Testis (tissue), 3 donors: Measurements from ENCODE around the gene C13orf46. TPM values are rescaled to one million over a fixed set of nuclear protein-coding genes. Genes with fewer than 3 reads are reported as not detected.

Experiments used
- DNase-seq: peaks from one replicate; pipeline ENCODE4 v3.0.0-alpha.2; 2019
- H3K27ac ChIP-seq, 2 donors: fragments of 200-600 bp; sonication (generic); one replicate each; pipeline ENCODE4 v1.5.1; 2019
- H3K27me3 ChIP-seq: fragments of 200-600 bp; sonication (generic); one replicate; pipeline ENCODE4 v1.5.1; 2019
- H3K36me3 ChIP-seq: fragments of 200-600 bp; sonication (generic); one replicate; pipeline ENCODE4 v1.5.1; 2017; ENCODE audit warnings: low read depth; ENCODE audit errors: missing control alignments
- H3K4me1 ChIP-seq: fragments of 200-600 bp; sonication (generic); one replicate; pipeline ENCODE4 v1.5.1; 2019
- H3K4me3 ChIP-seq, 2 donors: fragments of 200-600 bp; sonication (generic); one replicate each; pipeline ENCODE4 v1.5.1; 2017 to 2019
- H3K9me3 ChIP-seq: fragments of 200-600 bp; sonication (generic); one replicate; pipeline ENCODE4 v1.5.1; 2017
- POLR2A ChIP-seq: fragments of 450-650 bp; IDR thresholded peaks from one replicate; pipeline ENCODE4 v1.6.1; 2017; ENCODE audit warnings: antibody characterized with exemption, mild to moderate bottlenecking, moderate library complexity
- WGBS, 2 donors: methylation state at CpG; one replicate each; pipeline ENCODE4 v1.1.5; 2018; 5-methylcytosine and 5-hydroxymethylcytosine counted together
- intact Hi-C: fragments of 100-400 bp; cut with DNase I; formaldehyde crosslinking; loops from one replicate; pipeline ENCODE4 v1.15.1; 2023; ENCODE audit warnings: low total_unique reads
- polyA plus RNA-seq: library from polyadenylated mRNA; stranded (reverse); fragments of 350-450 nt; fragmentation: Illumina TruSeq; extraction: RNeasy Lipid Tissue Mini Kit (QIAGEN cat#74804); gene quantifications from one replicate; pipeline ENCODE4 v1.2.3, GENCODE V29; 2014; ENCODE audit warnings: low read depth, low replicate concordance; ENCODE audit not compliant: insufficient read depth
- total RNA-seq, 2 donors: library from RNA; depleted of rRNA; stranded (reverse); fragments of >200 nt; gene quantifications; one replicate each; pipeline ENCODE4 v1.2.3, GENCODE V29; 2016
- TF ChIP-seq, protein P1 (sequence below), 3 experiments: fragments of 450-650 bp in 2 of 3; fragments of 200-600 bp in 1 of 3; sonication (generic) in 1 of 3; IDR thresholded peaks; one replicate each; pipeline ENCODE4 v1.5.1; 2016 to 2019; ENCODE audit warnings: antibody characterized with exemption in 3 of 3, mild to moderate bottlenecking in 2 of 3, moderate library complexity in 1 of 3

Gene C13orf46
- total and polyA plus RNA-seq, 3 donors from 2014 or later = 2.9 to 28.4 (median 5.5) TPM

- Histone ChIP-seq H3K4me3 (no peak overlapping the region), H3K27me3 (no peaks in the 10 kb centered on the region), H3K9me3 (no peaks in the 10 kb centered on the region), H3K4me1 (no peaks in the 10 kb centered on the region), H3K27ac (no peak overlapping the region), H3K36me3 (no peaks in the 10 kb centered on the region)
- TF ChIP-seq, protein P1, sequence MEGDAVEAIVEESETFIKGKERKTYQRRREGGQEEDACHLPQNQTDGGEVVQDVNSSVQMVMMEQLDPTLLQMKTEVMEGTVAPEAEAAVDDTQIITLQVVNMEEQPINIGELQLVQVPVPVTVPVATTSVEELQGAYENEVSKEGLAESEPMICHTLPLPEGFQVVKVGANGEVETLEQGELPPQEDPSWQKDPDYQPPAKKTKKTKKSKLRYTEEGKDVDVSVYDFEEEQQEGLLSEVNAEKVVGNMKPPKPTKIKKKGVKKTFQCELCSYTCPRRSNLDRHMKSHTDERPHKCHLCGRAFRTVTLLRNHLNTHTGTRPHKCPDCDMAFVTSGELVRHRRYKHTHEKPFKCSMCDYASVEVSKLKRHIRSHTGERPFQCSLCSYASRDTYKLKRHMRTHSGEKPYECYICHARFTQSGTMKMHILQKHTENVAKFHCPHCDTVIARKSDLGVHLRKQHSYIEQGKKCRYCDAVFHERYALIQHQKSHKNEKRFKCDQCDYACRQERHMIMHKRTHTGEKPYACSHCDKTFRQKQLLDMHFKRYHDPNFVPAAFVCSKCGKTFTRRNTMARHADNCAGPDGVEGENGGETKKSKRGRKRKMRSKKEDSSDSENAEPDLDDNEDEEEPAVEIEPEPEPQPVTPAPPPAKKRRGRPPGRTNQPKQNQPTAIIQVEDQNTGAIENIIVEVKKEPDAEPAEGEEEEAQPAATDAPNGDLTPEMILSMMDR (IDR thresholded peaks at IDR 0.05) = no peak
- no peak for TF ChIP-seq POLR2A
- intact Hi-C loops = no loop called here
- no peak for DNase-seq
- 83 to 87% methylated on average over 3 of the region's 3 CpGs for WGBS, 2 donors
Observed at GRCh38 chr13:113912596-113912995, 61.3 kb downstream of the C13orf46 start.

GRCh38 chr13:113907635-113908617 is 66.0 kb downstream of the C13orf46 start:
- Histone ChIP-seq H3K4me3 (no peak overlapping the region), H3K27me3 (no peaks in the 10 kb centered on the region), H3K4me1 (no peaks in the 10 kb centered on the region), H3K9me3 (no peaks in the 10 kb centered on the region), H3K27ac (no peak overlapping the region), H3K36me3 (no peaks in the 10 kb centered on the region)
- no peak for DNase-seq
- 69 to 75% methylated on average over 11 to 17 of the region's 17 CpGs for WGBS, 2 donors
- intact Hi-C loops = no loop called here
- TF ChIP-seq, protein P1 (IDR thresholded peaks at IDR 0.05) = no peak
- no peak for TF ChIP-seq POLR2A

DNA sequence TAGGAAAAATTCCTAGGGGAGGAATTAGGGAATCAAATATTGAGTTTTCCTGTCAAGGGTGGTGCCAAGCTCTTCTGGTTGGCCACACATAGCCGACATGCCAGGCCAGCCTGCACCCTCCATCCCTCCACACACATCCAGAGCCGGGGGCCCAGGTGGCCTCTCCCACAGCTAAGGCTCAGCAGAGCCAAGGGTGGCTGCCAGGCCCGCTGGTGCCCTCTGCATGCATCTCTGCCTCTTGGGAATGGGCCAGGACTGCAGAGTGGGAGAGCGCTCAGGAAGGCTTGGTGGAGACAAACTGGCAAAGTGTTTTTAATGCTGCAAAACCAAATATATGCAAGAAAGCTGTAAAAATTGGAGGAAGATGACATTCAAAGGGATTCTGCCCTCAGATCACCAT is 67.3 kb downstream of the C13orf46 start:
- intact Hi-C loops = no loop called here
- no peak for DNase-seq
- WGBS, 2 donors = 68 to 76% methylated on average over 4 of the region's 4 CpGs
- H3K4me1 ChIP-seq = no peaks in the 10 kb centered on the region
- TF ChIP-seq, protein P1 (IDR thresholded peaks at IDR 0.05) = no peak
- TF ChIP-seq POLR2A = no peak
- no peak overlapping the region for H3K27ac ChIP-seq
- no peaks in the 10 kb centered on the region for H3K27me3 ChIP-seq
- no peaks in the 10 kb centered on the region for H3K9me3 ChIP-seq
- H3K4me3 ChIP-seq = no peak overlapping the region
- H3K36me3 ChIP-seq = no peaks in the 10 kb centered on the region

GRCh38 chr13:113905942-113906341 is 67.9 kb downstream of the C13orf46 start:
- no peak overlapping the region for H3K27ac ChIP-seq
- no peaks in the 10 kb centered on the region for H3K9me3 ChIP-seq
- H3K4me3 ChIP-seq = no peak overlapping the region
- no peak for TF ChIP-seq POLR2A
- TF ChIP-seq, protein P1 (IDR thresholded peaks at IDR 0.05) = no peak
- 85 to 87% methylated on average over 8 of the region's 8 CpGs for WGBS, 2 donors
- no peaks in the 10 kb centered on the region for H3K36me3 ChIP-seq
- DNase-seq = no peak
- intact Hi-C loops = no loop called here
- H3K27me3 ChIP-seq = no peaks in the 10 kb centered on the region
- no peaks in the 10 kb centered on the region for H3K4me1 ChIP-seq
